ENCODE measurements around the gene RAB17. TPM values are rescaled to one million over a fixed set of nuclear protein-coding genes. Genes with fewer than 3 reads are reported as not detected.

Gene RAB17
- total RNA-seq: not detected
- not detected for polyA plus RNA-seq
- total RNA-seq: 0 to 0.98 (median 0.10) reads per million in 6 experiments

- Mint-ChIP-seq H3K4me1 (peaks cover 3 to 17% (median 11%) of the 10 kb centered on the region in 4 donors), H3K27ac (peak within 1 kb of the TSS in 6 of 10 donors; percentile 10 to 81 (median 60)), H3K36me3 (no peaks in the 10 kb centered on the region), H3K27me3 (no peaks in the 10 kb centered on the region), H3K9me3 (no peaks in the 10 kb centered on the region), H3K4me3 (peak within 1 kb of the TSS in 5 of 10 donors; percentile 8 to 57 (median 15))
- POLR2A ChIA-PET: no interaction called here
- DNase-seq (no peak), ATAC-seq (no peak)
Observed at GRCh38 chr2:237590272-237591140, at the start of gene RAB17. TSS of gene RAB17 (minus strand) at chr2:237590734. CDS start at chr2:237586154, 4,580 bp downstream.

- peaks cover 0 to 9% (median 1%) of the 10 kb centered on the region in 9 donors for H3K9me3 Mint-ChIP-seq
- peak in 1 of 10 donors; percentile 28 for DNase-seq
Observed at GRCh38 chr2:237639836-237640220, 49.3 kb upstream of the RAB17 start.

GRCh38 chr2:237639052-237639835, 48.7 kb upstream of the RAB17 start:
- POLR2A ChIA-PET: no interaction called here
- H3K36me3 Mint-ChIP-seq: peaks cover 5 to 13% (median 6%) of the 10 kb centered on the region in 3 donors
- H3K27ac Mint-ChIP-seq: no peak overlapping the region
- no peak overlapping the region for H3K4me3 Mint-ChIP-seq
- peaks cover 0 to 3% (median 0%) of the 10 kb centered on the region in 5 donors for H3K27me3 Mint-ChIP-seq
- H3K4me1 Mint-ChIP-seq: peaks cover 8 to 12% (median 10%) of the 10 kb centered on the region in 4 donors
- peaks cover 0 to 15% (median 2%) of the 10 kb centered on the region in 9 donors for H3K9me3 Mint-ChIP-seq
- ATAC-seq (no peak), DNase-seq (no peak)

More at GRCh38 chr2:237639836-237640220, 49.3 kb upstream of the RAB17 start:
- Mint-ChIP-seq H3K27ac (no peak overlapping the region), H3K27me3 (peaks cover 0 to 2% (median 0%) of the 10 kb centered on the region in 5 donors), H3K4me3 (no peak overlapping the region), H3K4me1 (peaks cover 8 to 12% (median 10%) of the 10 kb centered on the region in 4 donors), H3K36me3 (peaks cover 3 to 8% (median 7%) of the 10 kb centered on the region in 3 donors)
- ATAC-seq: no peak
- POLR2A ChIA-PET: no interaction called here

GRCh38 chr2:237638176-237638575, 47.6 kb upstream of the RAB17 start:
- POLR2A ChIA-PET: no interaction called here
- H3K36me3 Mint-ChIP-seq: peaks cover 5 to 13% (median 6%) of the 10 kb centered on the region in 3 donors
- H3K27ac Mint-ChIP-seq: no peak overlapping the region
- DNase-seq: no peak
- no peak for ATAC-seq
- peaks cover 0 to 15% (median 2%) of the 10 kb centered on the region in 9 donors for H3K9me3 Mint-ChIP-seq
- H3K27me3 Mint-ChIP-seq: peaks cover 0 to 5% (median 0%) of the 10 kb centered on the region in 5 donors
- H3K4me3 Mint-ChIP-seq: no peak overlapping the region
- peaks cover 8 to 12% (median 10%) of the 10 kb centered on the region in 4 donors for H3K4me1 Mint-ChIP-seq

- H3K27me3 Mint-ChIP-seq: peaks cover 0 to 5% (median 1%) of the 10 kb centered on the region in 5 donors
- POLR2A ChIA-PET: no interaction called here
- DNase-seq (peak in 1 of 10 donors; percentile 30), ATAC-seq (no peak)
- no peak overlapping the region for H3K4me3 Mint-ChIP-seq
- H3K36me3 Mint-ChIP-seq: peaks cover 5 to 13% (median 6%) of the 10 kb centered on the region in 3 donors
- H3K4me1 Mint-ChIP-seq: peaks cover 8 to 12% (median 10%) of the 10 kb centered on the region in 4 donors
- no peak overlapping the region for H3K27ac Mint-ChIP-seq
- H3K9me3 Mint-ChIP-seq: peaks cover 0 to 15% (median 2%) of the 10 kb centered on the region in 9 donors
Observed at GRCh38 chr2:237637429-237638135, 47.0 kb upstream of the RAB17 start.

GRCh38 chr2:237636578-237636977, 46.0 kb upstream of the RAB17 start:
- H3K36me3 Mint-ChIP-seq: peaks cover 5 to 13% (median 6%) of the 10 kb centered on the region in 3 donors
- peak in 1 of 10 donors; percentile 49 for DNase-seq
- peaks cover 0 to 15% (median 2%) of the 10 kb centered on the region in 9 donors for H3K9me3 Mint-ChIP-seq
- POLR2A ChIA-PET: no interaction called here
- H3K4me3 Mint-ChIP-seq: no peak overlapping the region
- peaks cover 8 to 12% (median 10%) of the 10 kb centered on the region in 4 donors for H3K4me1 Mint-ChIP-seq
- peaks cover 0 to 5% (median 1%) of the 10 kb centered on the region in 5 donors for H3K27me3 Mint-ChIP-seq
- peak overlapping the region in 6 of 10 donors; percentile 0 to 75 (median 32) for H3K27ac Mint-ChIP-seq
- peak in 1 of 2 donors; percentile 35 for ATAC-seq

GRCh38 chr2:237633061-237633561, 42.6 kb upstream of the RAB17 start:
- no peak overlapping the region for H3K4me3 Mint-ChIP-seq
- no peak overlapping the region for H3K27ac Mint-ChIP-seq
- POLR2A ChIA-PET: no interaction called here
- DNase-seq (peak in 1 of 10 donors; percentile 31), ATAC-seq (no peak)
- peaks cover 5 to 9% (median 6%) of the 10 kb centered on the region in 3 donors for H3K36me3 Mint-ChIP-seq
- H3K9me3 Mint-ChIP-seq: peaks cover 0 to 15% (median 2%) of the 10 kb centered on the region in 9 donors
- H3K27me3 Mint-ChIP-seq: peaks cover 0 to 26% (median 10%) of the 10 kb centered on the region in 5 donors
- peaks cover 14 to 36% (median 33%) of the 10 kb centered on the region in 4 donors for H3K4me1 Mint-ChIP-seq

GRCh38 chr2:237631801-237632585, 41.5 kb upstream of the RAB17 start:
- no peak for ATAC-seq
- peaks cover 14 to 36% (median 32%) of the 10 kb centered on the region in 4 donors for H3K4me1 Mint-ChIP-seq
- no peak overlapping the region for H3K4me3 Mint-ChIP-seq
- peaks cover 0 to 15% (median 2%) of the 10 kb centered on the region in 9 donors for H3K9me3 Mint-ChIP-seq
- DNase-seq: peak in 1 of 10 donors; percentile 32
- peaks cover 0 to 27% (median 10%) of the 10 kb centered on the region in 5 donors for H3K27me3 Mint-ChIP-seq
- POLR2A ChIA-PET: no interaction called here
- H3K27ac Mint-ChIP-seq: no peak overlapping the region
- H3K36me3 Mint-ChIP-seq: peaks cover 5 to 9% (median 6%) of the 10 kb centered on the region in 3 donors

- POLR2A ChIA-PET: no interaction called here
- Mint-ChIP-seq H3K9me3 (peaks cover 0 to 10% (median 2%) of the 10 kb centered on the region in 9 donors), H3K4me1 (peaks cover 13 to 36% (median 32%) of the 10 kb centered on the region in 4 donors), H3K27me3 (peaks cover 0 to 29% (median 10%) of the 10 kb centered on the region in 5 donors), H3K27ac (peak overlapping the region in 2 of 10 donors; percentile 33 to 65), H3K4me3 (peak overlapping the region in 1 of 10 donors; percentile 38), H3K36me3 (peaks cover 4 to 9% (median 6%) of the 10 kb centered on the region in 3 donors)
- ATAC-seq (no peak), DNase-seq (no peak)
Observed at GRCh38 chr2:237631007-237631785, 40.7 kb upstream of the RAB17 start.

- H3K27ac Mint-ChIP-seq: peak overlapping the region in 4 of 10 donors; percentile 5 to 56 (median 42)
- POLR2A ChIA-PET: no interaction called here
- peaks cover 13 to 38% (median 34%) of the 10 kb centered on the region in 4 donors for H3K4me1 Mint-ChIP-seq
- H3K9me3 Mint-ChIP-seq: peaks cover 0 to 9% (median 2%) of the 10 kb centered on the region in 9 donors
- DNase-seq: no peak
- no peak for ATAC-seq
- H3K27me3 Mint-ChIP-seq: peaks cover 0 to 29% (median 10%) of the 10 kb centered on the region in 5 donors
- peak overlapping the region in 3 of 10 donors; percentile 10 to 62 (median 33) for H3K4me3 Mint-ChIP-seq
- peaks cover 3 to 9% (median 6%) of the 10 kb centered on the region in 3 donors for H3K36me3 Mint-ChIP-seq
Observed at GRCh38 chr2:237630216-237631000, 39.9 kb upstream of the RAB17 start.

Measured in naive thymus-derived CD8-positive, alpha-beta T cell (primary cell).